Measurements from ENCODE around the gene TAF3.
A peak's percentile ranks its signal among the peaks of the same experiment; 100 is the strongest.

The TAF3 gene

DNA sequence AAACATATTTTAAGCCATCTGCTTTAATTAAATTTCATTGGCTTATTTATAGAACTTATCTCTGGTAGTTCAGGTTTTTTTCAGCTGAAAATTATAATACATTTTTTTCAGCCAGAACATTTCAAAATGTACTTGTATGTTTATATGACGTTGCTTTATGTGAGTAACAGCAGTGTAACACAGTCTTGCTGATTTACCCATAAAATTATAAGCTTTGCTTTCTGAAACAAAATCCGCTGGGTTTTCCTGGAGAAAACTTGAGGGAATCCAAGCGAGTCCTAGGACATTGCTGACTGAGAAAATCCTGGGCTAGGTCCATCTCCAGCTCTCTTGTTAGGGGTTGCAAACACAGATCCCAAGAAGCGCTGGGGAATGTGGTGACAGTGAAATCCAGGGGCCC lies 124.0 kb downstream of the TAF3 start:
- no peak for DNase-seq

- DNase-seq, result no peak
Measured at GRCh38 chr10:7942859-7943258, 124.6 kb downstream of the TAF3 start.

GRCh38 chr10:7944215-7944480 lies 125.8 kb downstream of the TAF3 start:
- no peak for DNase-seq

DNA sequence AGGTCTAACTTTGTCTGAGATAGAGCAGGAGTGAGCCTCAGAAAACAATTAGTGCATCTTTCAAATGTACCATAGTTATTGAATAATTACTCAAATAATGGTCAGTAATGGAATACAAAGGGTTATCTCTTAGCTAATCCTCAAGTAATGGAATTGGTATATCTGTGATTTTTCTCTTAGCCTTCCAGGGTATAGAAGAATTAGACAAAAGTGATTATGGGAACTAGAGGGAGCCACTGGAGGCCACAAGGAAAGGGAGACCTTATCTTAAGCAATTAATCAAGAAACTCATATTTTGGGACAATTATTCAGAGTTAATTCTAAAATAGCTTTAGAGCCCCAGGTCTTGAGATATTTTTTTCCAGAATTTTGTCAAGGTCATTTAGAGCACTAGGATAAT lies 126.2 kb downstream of the TAF3 start:
- no peak for DNase-seq

- DNase-seq, result no peak
Measured at GRCh38 chr10:7945034-7945433, 126.7 kb downstream of the TAF3 start.

- DNase-seq, result peak; percentile 33
Measured at GRCh38 chr10:7945469-7946187, 127.3 kb downstream of the TAF3 start.

- DNase-seq, result peak; percentile 62
Measured at GRCh38 chr10:7948371-7949000, 130.2 kb downstream of the TAF3 start.

DNA sequence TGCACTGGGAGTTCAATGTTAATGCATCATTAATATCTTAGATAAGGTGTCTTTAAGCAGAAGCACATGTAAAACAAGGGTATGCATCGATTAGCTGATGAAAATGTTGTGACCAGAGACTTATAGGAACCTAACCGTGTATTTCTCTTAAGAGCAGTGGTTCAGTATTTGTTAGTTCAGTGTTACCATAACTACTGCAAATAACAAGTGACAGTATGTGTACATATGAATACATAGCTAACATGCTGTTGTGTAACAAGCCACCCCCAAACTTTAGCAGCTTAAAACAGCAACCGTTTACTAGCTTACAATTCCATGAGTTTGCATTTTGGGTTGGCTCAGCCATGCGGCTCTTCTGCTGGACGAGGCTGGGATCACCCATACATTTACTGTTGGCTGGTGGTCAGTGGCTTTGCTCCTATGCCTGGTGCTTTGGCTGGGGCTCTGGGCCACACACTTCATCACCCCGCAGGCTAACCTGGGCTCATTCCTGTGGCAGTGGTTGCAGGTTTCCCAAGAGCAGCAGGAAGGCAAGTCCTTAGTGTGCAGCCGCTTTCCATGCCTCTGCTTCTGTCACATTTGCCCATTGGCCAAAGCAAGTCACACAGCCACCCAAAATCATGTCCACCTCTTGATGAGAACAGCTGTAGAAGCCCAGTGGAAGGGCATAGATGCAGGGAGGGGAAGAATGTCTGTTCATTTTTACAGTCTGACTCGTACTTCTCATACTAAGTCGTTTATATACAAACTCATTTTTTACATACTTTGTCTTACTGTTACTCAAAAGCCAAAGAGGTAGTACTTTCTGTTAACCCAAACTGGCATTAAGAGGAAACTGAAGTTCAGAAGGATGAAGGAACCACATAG lies 132.9 kb downstream of the TAF3 start:
- DNase-seq, result peak; percentile 72

DNA sequence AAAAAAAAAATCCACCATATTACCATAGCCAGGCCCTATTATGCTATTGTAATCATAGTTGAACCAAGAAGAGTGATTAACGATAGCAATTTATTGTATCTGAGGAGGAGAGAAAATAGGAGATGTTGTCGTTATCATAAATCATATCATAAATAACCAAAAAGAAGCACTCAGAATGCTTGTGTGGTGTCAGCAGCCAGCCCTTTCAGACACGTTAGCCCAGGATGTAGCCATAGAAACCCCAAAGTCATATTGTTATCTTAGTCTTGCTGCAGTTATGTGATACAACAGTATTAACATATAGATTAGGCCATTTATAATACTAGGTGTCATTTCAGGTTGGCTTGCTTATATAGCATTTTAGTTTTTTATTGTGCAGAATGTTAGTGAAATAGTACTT lies 134.0 kb downstream of the TAF3 start:
- DNase-seq, result no peak

- DNase-seq, result no peak
Measured at GRCh38 chr10:7953447-7953846, 135.1 kb downstream of the TAF3 start.

- no peak for DNase-seq
Measured at GRCh38 chr10:7955446-7955845, 137.1 kb downstream of the TAF3 start.

- peak; percentile 88 for DNase-seq
Measured at GRCh38 chr10:7956508-7956907, 138.2 kb downstream of the TAF3 start.

GRCh38 chr10:7957591-7957990 lies 139.3 kb downstream of the TAF3 start:
- DNase-seq, result no peak

DNA sequence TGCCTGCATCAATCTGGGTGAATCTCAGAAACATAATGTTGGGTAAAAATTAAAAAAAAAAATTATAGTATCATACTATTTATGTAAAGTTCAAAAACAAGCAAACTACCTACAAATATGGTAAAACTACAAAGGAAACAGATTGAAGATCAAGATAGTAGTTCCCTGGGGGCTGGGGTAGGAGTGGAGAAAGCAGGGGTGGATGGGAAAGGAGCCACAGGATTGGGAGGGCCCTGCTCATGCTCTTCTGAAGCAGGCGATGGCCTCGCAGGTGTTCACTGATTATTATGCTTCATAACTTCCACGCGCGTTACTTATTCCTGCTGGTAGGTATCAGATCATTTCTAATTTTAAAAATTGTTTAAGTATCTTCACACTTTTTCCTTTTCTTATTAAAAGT lies 140.1 kb downstream of the TAF3 start:
- DNase-seq, result no peak

GRCh38 chr10:7960108-7960507 lies 141.8 kb downstream of the TAF3 start:
- no peak for DNase-seq

GRCh38 chr10:7962592-7962991 lies 144.3 kb downstream of the TAF3 start:
- DNase-seq, result no peak

DNA sequence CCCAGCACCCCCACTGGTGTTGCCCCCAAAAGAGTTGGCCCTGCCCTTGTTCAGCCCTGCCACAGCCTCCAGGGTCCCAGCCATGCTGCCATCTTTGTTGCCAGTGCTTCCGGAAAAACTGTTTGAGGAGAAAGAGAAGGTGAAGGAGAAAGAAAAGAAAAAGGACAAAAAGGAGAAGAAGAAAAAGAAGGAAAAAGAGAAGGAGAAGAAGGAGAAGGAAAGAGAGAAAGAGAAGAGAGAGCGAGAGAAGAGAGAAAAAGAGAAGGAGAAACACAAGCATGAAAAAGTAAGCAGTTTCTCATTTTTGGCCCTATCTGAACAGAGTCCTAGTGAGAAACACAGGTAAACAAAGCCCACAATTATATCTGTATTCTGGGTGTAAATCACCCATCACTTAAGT lies 147.2 kb downstream of the TAF3 start:
- no peak for DNase-seq

DNA sequence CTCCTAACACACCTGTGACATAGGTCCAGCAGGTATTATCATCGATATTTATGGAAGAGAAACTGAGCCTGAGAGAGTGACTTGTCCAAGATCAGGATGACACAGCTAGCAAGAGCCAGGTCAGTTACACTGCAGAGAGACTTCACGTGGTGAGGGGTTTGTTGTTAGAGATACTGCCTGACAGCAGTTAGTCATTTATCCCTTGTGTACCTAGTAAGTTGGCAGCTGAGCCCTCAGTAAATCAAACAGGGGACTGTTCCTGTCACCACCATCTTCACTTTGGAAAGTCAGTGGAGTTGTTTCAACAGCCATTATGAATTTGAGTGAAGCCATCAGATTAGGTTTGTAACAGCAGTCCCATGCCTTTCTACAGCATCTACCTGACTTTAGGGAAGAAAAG lies 148.7 kb downstream of the TAF3 start:
- no peak for DNase-seq

GRCh38 chr10:7968510-7969112 lies 150.3 kb downstream of the TAF3 start:
- DNase-seq, result no peak

- no peak for DNase-seq
Measured at GRCh38 chr10:7969623-7970022, 151.3 kb downstream of the TAF3 start.

DNA sequence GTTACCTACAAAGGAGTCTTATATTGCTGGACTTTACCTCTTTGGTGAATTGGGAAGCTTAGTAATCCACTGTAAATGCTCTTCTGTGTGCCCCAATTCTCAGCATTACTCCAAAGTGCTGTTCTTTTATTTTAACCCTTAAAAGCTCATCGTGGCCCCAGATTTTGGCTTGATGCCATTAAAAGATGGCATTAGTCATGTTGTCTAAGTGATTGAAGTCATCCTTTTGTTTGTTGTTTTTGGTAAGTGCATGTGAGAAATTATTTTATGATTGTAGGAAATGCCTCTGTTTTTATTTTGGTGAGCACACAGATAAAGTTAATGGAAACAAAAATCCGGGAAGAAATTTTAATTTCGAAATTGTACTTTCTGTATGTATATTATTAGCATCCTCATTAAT lies 153.6 kb downstream of the TAF3 start:
- DNase-seq, result no peak

- no peak for DNase-seq
Measured at GRCh38 chr10:7972367-7972766, 154.1 kb downstream of the TAF3 start.

DNA sequence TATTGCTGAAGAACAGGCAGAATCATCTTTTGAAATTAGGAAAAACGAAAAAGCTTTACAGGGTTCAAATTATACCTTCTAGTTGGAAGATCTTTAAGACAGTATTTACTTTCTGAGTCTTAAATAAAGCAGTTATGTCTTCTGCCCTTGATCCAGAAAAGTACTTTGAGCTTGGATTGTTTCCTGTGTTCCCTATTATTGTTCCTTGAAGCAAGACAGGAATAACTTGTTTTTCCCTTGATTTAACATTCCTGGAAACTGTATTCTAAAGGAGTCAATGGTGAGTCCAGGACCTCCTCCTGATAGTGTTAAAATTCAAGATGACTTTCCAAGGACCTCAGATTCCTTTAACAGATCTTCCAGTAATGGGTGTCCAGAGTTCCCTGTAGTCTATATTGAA lies 161.9 kb downstream of the TAF3 start:
- DNase-seq, result no peak

DNA sequence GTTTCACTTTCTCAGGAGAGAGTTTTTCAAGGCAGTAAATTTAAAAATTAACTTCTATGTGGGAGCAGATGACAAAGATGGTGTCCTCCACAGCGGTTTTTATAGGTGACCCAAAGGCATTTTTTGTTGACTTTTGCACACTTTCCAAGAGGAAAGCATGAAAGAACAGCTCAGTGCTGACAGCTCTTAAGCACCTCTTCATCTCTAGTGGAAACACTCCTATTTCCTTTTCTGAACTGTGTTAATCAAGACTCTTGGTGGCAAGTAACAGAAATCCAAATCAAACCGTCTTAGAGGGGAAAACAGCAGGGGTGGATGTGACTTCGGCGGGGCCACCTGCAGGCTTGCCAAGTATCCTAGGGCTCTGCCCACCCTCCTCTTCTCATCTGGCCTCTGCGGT lies 164.4 kb downstream of the TAF3 start:
- no peak for DNase-seq

Data from fibroblast of skin of right biceps (primary cell).